Measurements from ENCODE around the gene FGF14.
"Not testable (repeated sequence)": the region's sequence is repeated elsewhere in the genome, so short reads cannot be mapped to it uniquely, and the experiment has no call there.

The FGF14 gene

GRCh38 chr13:101911752-101912151 lies 490.1 kb downstream of the FGF14 start:
- DNase-seq: no peak

DNA sequence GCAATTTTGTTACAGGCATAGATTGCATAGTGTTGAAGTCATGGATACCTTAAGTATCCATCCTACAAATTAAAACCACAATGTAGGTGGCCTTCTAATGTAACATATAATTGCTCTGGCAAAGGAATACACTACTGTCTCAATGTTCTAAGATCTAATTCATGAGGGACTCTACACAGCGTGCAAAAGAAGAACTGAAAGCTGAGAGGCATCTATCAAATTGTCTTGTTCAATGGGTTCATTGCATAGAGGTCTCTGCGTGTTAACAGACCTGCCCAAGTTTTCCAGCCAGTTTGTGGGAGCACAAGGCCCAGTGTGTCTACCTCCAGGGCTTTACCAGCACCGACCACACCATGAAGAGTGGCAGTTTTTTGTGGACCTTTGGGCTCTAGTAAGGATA lies 498.0 kb downstream of the FGF14 start:
- DNase-seq: no peak

- DNase-seq: no peak
Measured at GRCh38 chr13:101898676-101899075, 503.2 kb downstream of the FGF14 start.

- peak; percentile 27 for DNase-seq
Measured at GRCh38 chr13:101896541-101896940, 505.3 kb downstream of the FGF14 start.

DNA sequence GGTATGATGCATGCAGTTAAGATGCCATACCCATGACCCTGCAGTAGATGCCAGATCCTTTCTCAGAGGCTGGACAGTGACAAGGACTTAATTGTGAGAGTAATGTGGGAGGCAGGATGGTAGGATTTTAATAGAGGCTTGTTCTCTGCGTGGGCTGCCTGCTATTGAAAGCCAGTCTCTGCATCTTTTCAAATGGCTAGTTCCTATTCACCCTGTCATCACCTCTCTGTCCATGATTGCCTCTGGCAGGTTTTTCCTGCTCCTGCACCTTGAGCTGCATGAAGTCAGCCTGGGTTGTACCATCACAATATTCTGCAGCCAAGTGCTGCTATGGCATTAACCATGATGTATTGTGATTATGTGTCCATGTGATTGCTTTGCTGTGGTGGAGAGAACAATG lies 508.8 kb downstream of the FGF14 start:
- peak; percentile 16 for DNase-seq

GRCh38 chr13:101892296-101892695 lies 509.6 kb downstream of the FGF14 start:
- DNase-seq: no peak

DNA sequence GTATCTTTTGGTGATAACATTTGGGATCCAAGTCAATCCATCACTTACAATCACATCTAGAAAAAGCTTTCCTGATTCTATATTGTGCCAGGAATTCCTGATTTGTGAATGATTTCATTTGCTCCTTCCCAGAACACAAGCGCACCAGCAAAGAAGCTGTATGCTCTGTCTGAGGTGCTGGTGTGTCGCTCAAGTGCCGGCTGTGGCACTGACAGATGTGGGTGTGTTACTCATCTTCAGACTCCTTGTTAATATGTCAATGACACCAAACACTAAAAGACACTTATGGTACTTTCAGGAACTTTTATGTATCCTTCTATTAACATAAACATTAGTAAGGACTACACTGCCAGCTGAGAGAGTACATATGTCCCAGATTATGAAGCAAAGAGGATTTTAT lies 520.3 kb downstream of the FGF14 start:
- DNase-seq: no peak

DNA sequence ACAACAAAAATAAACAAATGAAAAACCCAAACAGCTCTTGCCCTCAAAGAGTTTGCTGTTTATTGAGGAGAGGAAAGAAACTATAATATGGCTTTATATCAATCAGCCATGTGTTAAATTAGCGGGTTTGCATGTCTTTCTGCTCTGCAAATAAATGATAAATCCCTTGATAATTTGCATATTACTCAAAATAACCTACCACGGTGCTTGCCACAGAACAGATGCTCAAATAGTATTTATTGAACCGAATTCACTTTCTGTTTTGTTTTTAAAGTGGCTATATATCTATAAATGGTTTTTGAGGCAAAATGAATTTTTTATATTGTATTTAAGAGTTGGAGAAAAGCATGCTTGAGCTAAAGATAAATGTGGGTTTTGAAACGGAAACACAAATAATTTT lies 521.3 kb downstream of the FGF14 start:
- no peak for DNase-seq

GRCh38 chr13:101876951-101877350 lies 524.9 kb downstream of the FGF14 start:
- DNase-seq: no peak

- peak; percentile 98 for DNase-seq
Measured at GRCh38 chr13:101875717-101876393, 526.0 kb downstream of the FGF14 start.

- DNase-seq: peak; percentile 64
Measured at GRCh38 chr13:101875091-101875490, 526.8 kb downstream of the FGF14 start.

DNA sequence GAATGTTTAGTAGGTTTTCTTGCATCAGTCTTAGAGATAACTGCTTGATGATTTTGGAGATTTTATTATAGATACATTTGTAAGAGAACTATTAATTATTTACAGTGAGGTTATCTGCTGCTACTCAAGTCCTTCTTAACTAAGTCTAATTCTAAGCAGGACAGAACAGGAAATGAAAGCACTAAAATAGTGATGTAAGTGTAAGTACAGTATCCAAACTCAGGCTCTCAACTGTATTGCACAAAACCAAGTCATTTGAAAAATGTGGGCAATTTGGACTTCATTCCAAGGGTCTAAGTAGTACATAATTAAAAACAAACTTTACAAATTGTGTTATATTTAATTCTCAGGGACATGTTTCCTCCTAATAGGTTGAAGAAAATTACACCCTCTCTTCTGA lies 532.3 kb downstream of the FGF14 start:
- DNase-seq: no peak

DNA sequence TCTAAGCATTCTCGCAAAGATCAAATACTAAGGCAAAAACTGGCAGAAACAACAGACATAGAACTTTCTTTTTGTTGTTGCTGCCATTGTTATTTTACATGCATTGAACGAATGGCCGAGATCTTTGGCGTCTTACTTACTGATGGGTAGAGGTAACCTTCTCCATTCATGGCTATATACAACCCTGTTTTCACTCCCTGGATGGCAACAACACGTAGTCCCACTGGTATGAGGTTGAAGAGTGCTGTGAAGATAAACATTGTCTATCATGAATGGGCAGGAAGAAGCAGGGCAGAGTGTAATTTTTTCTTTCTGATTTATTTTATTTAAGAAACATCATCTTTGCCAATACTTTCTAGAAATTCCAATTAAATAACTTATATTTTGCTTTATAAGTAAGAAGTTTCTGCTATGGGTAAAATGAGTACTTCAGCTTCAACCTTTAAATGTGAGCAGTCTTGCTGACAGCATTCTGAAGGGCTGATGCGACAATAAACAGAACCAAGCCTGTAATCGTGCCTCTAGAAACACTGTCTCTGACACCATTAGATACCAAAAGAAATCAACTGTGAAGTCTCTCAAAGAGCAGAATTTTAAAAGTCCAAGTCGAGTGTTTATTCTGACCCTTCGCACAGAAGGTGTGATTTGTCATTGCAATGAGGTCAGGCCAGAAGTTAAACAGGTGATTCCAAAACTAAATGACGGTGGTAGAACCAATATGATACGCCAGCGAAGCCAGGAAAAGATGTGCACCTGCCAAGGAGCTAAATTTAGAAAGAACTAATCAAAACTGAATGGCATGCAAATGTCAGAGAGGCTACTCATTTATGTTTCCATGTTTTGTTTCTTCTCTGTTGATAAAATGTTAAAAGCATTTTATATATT lies 533.0 kb downstream of the FGF14 start:
- DNase-seq: peak; percentile 61

GRCh38 chr13:101866889-101867581 lies 534.8 kb downstream of the FGF14 start:
- DNase-seq: no peak

DNA sequence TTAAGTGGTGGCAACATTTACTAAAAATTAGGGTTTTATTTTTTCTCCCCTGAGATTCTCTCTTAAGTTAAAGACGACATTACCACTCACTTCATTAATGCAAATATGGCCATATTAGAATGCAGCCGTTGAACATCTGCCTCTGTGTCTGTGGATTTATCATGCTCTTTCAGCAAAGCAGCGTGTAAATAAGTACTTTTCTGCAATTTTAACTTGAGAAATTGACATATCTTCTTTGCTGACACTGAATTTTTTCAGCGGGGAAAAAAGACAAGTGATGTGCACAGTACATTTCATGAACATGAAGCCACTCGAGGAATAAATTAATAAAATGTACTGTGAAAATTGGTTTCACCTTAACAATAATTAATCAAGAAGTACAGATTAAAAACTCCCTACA lies 543.0 kb downstream of the FGF14 start:
- DNase-seq: no peak

GRCh38 chr13:101846701-101847100 lies 555.1 kb downstream of the FGF14 start:
- DNase-seq: no peak

GRCh38 chr13:101846249-101846648 lies 555.6 kb downstream of the FGF14 start:
- no peak for DNase-seq

DNA sequence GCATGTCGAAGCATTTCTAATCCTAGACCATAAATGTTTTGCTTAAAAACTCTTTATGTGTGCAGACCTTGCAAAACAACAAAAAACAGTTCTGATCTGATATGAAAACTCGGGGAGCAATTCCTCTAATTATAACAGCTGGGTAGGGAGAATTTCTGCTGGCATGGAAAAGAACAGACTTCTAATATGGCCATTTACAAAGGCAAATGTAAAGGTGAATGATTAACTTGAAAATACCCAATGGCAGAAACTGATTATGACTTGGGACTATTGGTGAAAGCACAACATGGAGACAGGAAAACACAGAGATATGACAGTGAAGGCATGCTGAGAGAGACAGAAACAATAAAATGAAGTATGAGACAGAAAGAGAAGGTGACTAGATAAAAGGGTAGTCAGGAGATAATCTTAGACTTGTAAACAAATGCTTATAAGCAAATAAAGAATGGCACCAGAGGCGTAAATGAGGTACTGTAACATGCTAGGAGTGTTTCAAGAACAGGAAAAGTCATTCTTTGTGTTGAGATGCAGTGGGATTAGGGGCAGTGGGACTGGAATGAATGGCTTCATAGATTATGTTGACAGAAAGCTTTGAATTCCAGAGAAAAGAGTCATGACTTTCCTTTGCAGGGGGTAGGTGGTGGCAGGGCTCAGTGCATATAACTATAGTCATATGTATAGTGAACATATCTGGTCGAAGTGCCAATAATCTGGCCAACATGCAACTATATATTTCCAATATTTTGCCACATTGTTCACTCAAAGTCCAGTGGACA lies 556.4 kb downstream of the FGF14 start:
- DNase-seq: no peak

GRCh38 chr13:101841698-101842097 lies 560.1 kb downstream of the FGF14 start:
- peak; percentile 50 for DNase-seq

- no peak for DNase-seq
Measured at GRCh38 chr13:101838323-101838722, 563.5 kb downstream of the FGF14 start.

GRCh38 chr13:101837778-101838177 lies 564.1 kb downstream of the FGF14 start:
- not testable (repeated sequence) for DNase-seq

DNA sequence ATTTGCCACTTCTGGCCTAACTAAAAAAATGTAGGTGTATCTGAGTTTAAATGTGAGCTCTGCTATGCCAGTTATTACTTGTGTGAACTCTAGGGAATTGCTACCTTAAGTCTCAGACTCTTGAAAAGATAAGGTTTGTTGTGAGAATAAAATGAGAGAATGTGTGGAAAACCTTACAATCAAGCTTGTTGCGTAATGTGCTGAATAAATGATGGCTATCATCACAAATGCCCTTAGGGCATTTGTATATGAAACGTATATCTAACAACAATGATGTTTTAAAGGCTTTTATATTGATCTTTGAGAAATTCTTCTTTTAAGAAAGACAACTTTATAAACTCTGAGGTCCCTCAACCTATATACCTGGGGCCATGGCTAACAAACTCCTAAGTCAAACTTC lies 564.6 kb downstream of the FGF14 start:
- DNase-seq: no peak

- DNase-seq: peak; percentile 6
Measured at GRCh38 chr13:101835920-101836319, 565.9 kb downstream of the FGF14 start.
